B cell (primary cell): Measurements from ENCODE around the gene SLITRK4. TPM values are rescaled to one million over a fixed set of nuclear protein-coding genes. Genes with fewer than 3 reads are reported as not detected.

Source experiments
- ATAC-seq: fragments of 200-7000 bp; cut with Tn5 transposase; one replicate; pipeline ENCODE4 v1.10.0; 2021; ENCODE audit warnings: low read depth, mild to moderate bottlenecking, moderate number of reproducible peaks, moderate library complexity
- CTCF ChIA-PET: fragments of 350-600 bp; sonication (Branson Sonifier 250); formaldehyde crosslinking; loops from one replicate; lab custom pipeline; 2021; ENCODE audit warnings: antibody characterized with exemption, inconsistent platforms; lab: Charles Lee
- POLR2A ChIA-PET: fragments of 350-600 bp; sonication (Branson Sonifier 250); formaldehyde crosslinking; loops from one replicate; lab custom pipeline; 2021; ENCODE audit warnings: antibody characterized with exemption; lab: Charles Lee
- DNase-seq: peaks from one replicate; pipeline ENCODE4 v3.0.0; 2013
- H2AFZ ChIP-seq: 2 replicates; pipeline ENCODE4 v1.6.1; 2012; ENCODE audit warnings: mild to moderate bottlenecking, low read depth, low read length; ENCODE audit not compliant: insufficient read depth, poor library complexity, severe bottlenecking
- H3K27ac ChIP-seq, 2 donors: 1 replicate in 1 of 2; 2 replicates in 1 of 2; pipeline ENCODE4 v1.5.1; 2012 to 2013; ENCODE audit warnings: low read length in 2 of 2, mild to moderate bottlenecking in 2 of 2, moderate library complexity in 1 of 2
- H3K27me3 ChIP-seq, 4 experiments: fragments of 200-600 bp in 1 of 4; sonication (generic) in 1 of 4; replicated peaks in 1 of 4; 1 replicate in 2 of 4; 2 replicates in 2 of 4; pipeline versions ENCODE4 v1.6.1 to v1.7.0; 2013 to 2016; ENCODE audit warnings: low read length in 3 of 4, mild to moderate bottlenecking in 2 of 4, mixed read lengths in 1 of 4, moderate library complexity in 1 of 4; ENCODE audit not compliant: insufficient read depth in 4 of 4, control insufficient read depth in 3 of 4; ENCODE audit errors: control extremely low read depth in 1 of 4
- H3K36me3 ChIP-seq, 2 experiments: replicated peaks in 1 of 2; 1 replicate in 1 of 2; 2 replicates in 1 of 2; pipeline versions ENCODE4 v1.6.1 to v1.7.1; 2013; ENCODE audit warnings: low read length in 1 of 2; ENCODE audit not compliant: insufficient read depth in 2 of 2, control insufficient read depth in 1 of 2; ENCODE audit errors: control extremely low read depth in 1 of 2, extremely low read depth in 1 of 2
- H3K4me1 ChIP-seq, 2 donors: fragments of 200-600 bp in 1 of 2; sonication (generic) in 1 of 2; 1 replicate in 1 of 2; 2 replicates in 1 of 2; pipeline versions ENCODE4 v1.5.1 to v1.6.1; 2013 to 2017; ENCODE audit warnings: low read length in 2 of 2; ENCODE audit not compliant: control insufficient read depth in 2 of 2, insufficient read depth in 2 of 2
- H3K4me2 ChIP-seq: replicated peaks from 2 replicates; pipeline ENCODE3; 2012; ENCODE audit warnings: mild to moderate bottlenecking, low read depth, low read length; ENCODE audit not compliant: poor library complexity, severe bottlenecking
- H3K4me3 ChIP-seq, 5 experiments: fragments of 200-600 bp in 1 of 5; sonication (generic) in 1 of 5; 1 replicate in 3 of 5; 2 replicates in 2 of 5; pipeline versions ENCODE4 v1.5.1 to v1.7.0; 2011 to 2016; ENCODE audit warnings: low read length in 4 of 5, mild to moderate bottlenecking in 4 of 5, low read depth in 2 of 5, control low read depth in 1 of 5, moderate library complexity in 1 of 5; ENCODE audit not compliant: insufficient read depth in 1 of 5; ENCODE audit errors: control extremely low read depth in 1 of 5, extremely low read depth in 1 of 5
- H3K79me2 ChIP-seq: fragments of 200-600 bp; sonication (generic); one replicate; pipeline ENCODE4 v1.6.0; 2016; ENCODE audit warnings: low read length; ENCODE audit not compliant: control insufficient read depth, insufficient read depth
- H3K9ac ChIP-seq: fragments of 200-600 bp; sonication (generic); 2 replicates; pipeline ENCODE4 v1.6.1; 2017; ENCODE audit warnings: mild to moderate bottlenecking, low read length, moderate library complexity
- H3K9me3 ChIP-seq, 3 donors: one replicate each; pipeline versions ENCODE4 v1.6.1 to v1.7.1; 2013; ENCODE audit warnings: low read length in 2 of 3; ENCODE audit not compliant: control insufficient read depth in 2 of 3, insufficient read depth in 1 of 3; ENCODE audit errors: control extremely low read depth in 1 of 3
- H4K20me1 ChIP-seq: 2 replicates; pipeline ENCODE4 v1.6.0; 2012; ENCODE audit warnings: mild to moderate bottlenecking, low read length; ENCODE audit not compliant: insufficient read depth, control insufficient read depth, poor library complexity, severe bottlenecking
- H3K27ac Mint-ChIP-seq: one replicate; pipeline ENCODE4 v1.8.0; 2021; ENCODE audit warnings: mixed read lengths
- H3K27me3 Mint-ChIP-seq: one replicate; pipeline ENCODE4 v1.8.0; 2021; ENCODE audit warnings: mixed read lengths
- H3K4me1 Mint-ChIP-seq: one replicate; pipeline ENCODE4 v1.8.0; 2021; ENCODE audit warnings: mixed read lengths
- H3K4me3 Mint-ChIP-seq: one replicate; pipeline ENCODE4 v1.8.0; 2021; ENCODE audit warnings: mixed read lengths
- H3K9me3 Mint-ChIP-seq: one replicate; pipeline ENCODE4 v1.8.0; 2022; ENCODE audit warnings: mixed read lengths; ENCODE audit not compliant: insufficient read depth
- EZH2 ChIP-seq: IDR thresholded peaks from 2 replicates; pipeline ENCODE4 v1.6.1; 2012; ENCODE audit warnings: borderline replicate concordance, low read depth, mild to moderate bottlenecking, moderate library complexity, low read length; ENCODE audit not compliant: insufficient read depth, poor library complexity, severe bottlenecking
- WGBS: methylation state at CpG from one replicate; pipeline ENCODE4 v1.1.5; 2013; ENCODE audit warnings: missing lambda C conversion rate; ENCODE audit not compliant: insufficient coverage; 5-methylcytosine and 5-hydroxymethylcytosine counted together
- intact Hi-C: fragments of 100-400 bp; cut with micrococcal nuclease; formaldehyde crosslinking; loops from one replicate; pipeline ENCODE4 v1.10.0; 2022
- polyA minus RNA-seq: library from RNA; depleted of rRNA, polyadenylated mRNA; stranded (reverse); fragments of >200 nt; gene quantifications from 2 replicates; pipeline ENCODE4 v1.2.3, GENCODE V29; 2012
- polyA plus RNA-seq: library from polyadenylated mRNA; depleted of rRNA; stranded (reverse); fragments of >200 nt; gene quantifications from 2 replicates; pipeline ENCODE4 v1.2.3, GENCODE V29; 2012
- total RNA-seq, 2 donors: library from RNA; stranded (reverse); fragments of 120-200 nt in 1 of 2; gene quantifications; 1 replicate in 1 of 2; 2 replicates in 1 of 2; pipeline versions ENCODE4 v1.2.3 to v1.2.4, GENCODE V29; 2013 to 2022
- TF ChIP-seq, protein P1 (sequence below): fragments of 200-600 bp; IDR thresholded peaks from one replicate; pipeline ENCODE4 v1.8.0; 2022; ENCODE audit warnings: antibody characterized with exemption, mild to moderate bottlenecking

Gene SLITRK4, protein sequence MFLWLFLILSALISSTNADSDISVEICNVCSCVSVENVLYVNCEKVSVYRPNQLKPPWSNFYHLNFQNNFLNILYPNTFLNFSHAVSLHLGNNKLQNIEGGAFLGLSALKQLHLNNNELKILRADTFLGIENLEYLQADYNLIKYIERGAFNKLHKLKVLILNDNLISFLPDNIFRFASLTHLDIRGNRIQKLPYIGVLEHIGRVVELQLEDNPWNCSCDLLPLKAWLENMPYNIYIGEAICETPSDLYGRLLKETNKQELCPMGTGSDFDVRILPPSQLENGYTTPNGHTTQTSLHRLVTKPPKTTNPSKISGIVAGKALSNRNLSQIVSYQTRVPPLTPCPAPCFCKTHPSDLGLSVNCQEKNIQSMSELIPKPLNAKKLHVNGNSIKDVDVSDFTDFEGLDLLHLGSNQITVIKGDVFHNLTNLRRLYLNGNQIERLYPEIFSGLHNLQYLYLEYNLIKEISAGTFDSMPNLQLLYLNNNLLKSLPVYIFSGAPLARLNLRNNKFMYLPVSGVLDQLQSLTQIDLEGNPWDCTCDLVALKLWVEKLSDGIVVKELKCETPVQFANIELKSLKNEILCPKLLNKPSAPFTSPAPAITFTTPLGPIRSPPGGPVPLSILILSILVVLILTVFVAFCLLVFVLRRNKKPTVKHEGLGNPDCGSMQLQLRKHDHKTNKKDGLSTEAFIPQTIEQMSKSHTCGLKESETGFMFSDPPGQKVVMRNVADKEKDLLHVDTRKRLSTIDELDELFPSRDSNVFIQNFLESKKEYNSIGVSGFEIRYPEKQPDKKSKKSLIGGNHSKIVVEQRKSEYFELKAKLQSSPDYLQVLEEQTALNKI
- total RNA-seq (not detected in 2 replicates), polyA plus RNA-seq (0.01 TPM in 1 of 2 replicates, not detected in the other), polyA minus RNA-seq (not detected in 2 replicates)
- total RNA-seq (2013) = 0.21 TPM

GRCh38 chrX:143635915-143636314 is at the start of gene SLITRK4:
Gene SLITRK4 (minus strand): TSS chrX:143636101. CDS start chrX:143631108, 4,993 bp downstream.
- TF ChIP-seq EZH2 = no peak
- TF ChIP-seq, protein P1, sequence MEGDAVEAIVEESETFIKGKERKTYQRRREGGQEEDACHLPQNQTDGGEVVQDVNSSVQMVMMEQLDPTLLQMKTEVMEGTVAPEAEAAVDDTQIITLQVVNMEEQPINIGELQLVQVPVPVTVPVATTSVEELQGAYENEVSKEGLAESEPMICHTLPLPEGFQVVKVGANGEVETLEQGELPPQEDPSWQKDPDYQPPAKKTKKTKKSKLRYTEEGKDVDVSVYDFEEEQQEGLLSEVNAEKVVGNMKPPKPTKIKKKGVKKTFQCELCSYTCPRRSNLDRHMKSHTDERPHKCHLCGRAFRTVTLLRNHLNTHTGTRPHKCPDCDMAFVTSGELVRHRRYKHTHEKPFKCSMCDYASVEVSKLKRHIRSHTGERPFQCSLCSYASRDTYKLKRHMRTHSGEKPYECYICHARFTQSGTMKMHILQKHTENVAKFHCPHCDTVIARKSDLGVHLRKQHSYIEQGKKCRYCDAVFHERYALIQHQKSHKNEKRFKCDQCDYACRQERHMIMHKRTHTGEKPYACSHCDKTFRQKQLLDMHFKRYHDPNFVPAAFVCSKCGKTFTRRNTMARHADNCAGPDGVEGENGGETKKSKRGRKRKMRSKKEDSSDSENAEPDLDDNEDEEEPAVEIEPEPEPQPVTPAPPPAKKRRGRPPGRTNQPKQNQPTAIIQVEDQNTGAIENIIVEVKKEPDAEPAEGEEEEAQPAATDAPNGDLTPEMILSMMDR = no peak
- H4K20me1 ChIP-seq = no peaks in the 10 kb centered on the region
- H3K9ac ChIP-seq = no peak within 1 kb of the TSS
- POLR2A ChIA-PET = no interaction called here
- no peaks in the 10 kb centered on the region for H3K36me3 ChIP-seq
- no peak for ATAC-seq
- CTCF ChIA-PET = no interaction called here
- no peak within 1 kb of the TSS for H3K4me2 ChIP-seq
- H3K27me3 ChIP-seq = no peaks in the 10 kb centered on the region
- intact Hi-C loops = no loop called here
- H3K79me2 ChIP-seq = no peaks in the 10 kb centered on the region
- no peak within 1 kb of the TSS for H2AFZ ChIP-seq
- peaks cover 0 to 19% (median 0%) of the 10 kb centered on the region in 3 donors for H3K9me3 ChIP-seq
- no peaks in the 10 kb centered on the region for H3K4me1 ChIP-seq
- Mint-ChIP-seq H3K27ac (no peak within 1 kb of the TSS), H3K4me1 (no peaks in the 10 kb centered on the region), H3K27me3 (peaks cover 4% of the 10 kb centered on the region), H3K9me3 (no peaks in the 10 kb centered on the region), H3K4me3 (no peak within 1 kb of the TSS)
- DNase-seq = no peak
- no peak within 1 kb of the TSS for H3K27ac ChIP-seq
- 17% methylated on average over 4 of the region's 10 CpGs for WGBS
- H3K4me3 ChIP-seq = no peak within 1 kb of the TSS
